Measurements from ENCODE around the gene POM121.
"Not testable (repeated sequence)": the region's sequence is repeated elsewhere in the genome, so short reads cannot be mapped to it uniquely, and the experiment has no call there.

GRCh38 chr7:72966892-72967291, 42.0 kb downstream of the POM121 start:
- TF ChIP-seq, protein P1, sequence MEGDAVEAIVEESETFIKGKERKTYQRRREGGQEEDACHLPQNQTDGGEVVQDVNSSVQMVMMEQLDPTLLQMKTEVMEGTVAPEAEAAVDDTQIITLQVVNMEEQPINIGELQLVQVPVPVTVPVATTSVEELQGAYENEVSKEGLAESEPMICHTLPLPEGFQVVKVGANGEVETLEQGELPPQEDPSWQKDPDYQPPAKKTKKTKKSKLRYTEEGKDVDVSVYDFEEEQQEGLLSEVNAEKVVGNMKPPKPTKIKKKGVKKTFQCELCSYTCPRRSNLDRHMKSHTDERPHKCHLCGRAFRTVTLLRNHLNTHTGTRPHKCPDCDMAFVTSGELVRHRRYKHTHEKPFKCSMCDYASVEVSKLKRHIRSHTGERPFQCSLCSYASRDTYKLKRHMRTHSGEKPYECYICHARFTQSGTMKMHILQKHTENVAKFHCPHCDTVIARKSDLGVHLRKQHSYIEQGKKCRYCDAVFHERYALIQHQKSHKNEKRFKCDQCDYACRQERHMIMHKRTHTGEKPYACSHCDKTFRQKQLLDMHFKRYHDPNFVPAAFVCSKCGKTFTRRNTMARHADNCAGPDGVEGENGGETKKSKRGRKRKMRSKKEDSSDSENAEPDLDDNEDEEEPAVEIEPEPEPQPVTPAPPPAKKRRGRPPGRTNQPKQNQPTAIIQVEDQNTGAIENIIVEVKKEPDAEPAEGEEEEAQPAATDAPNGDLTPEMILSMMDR (IDR thresholded peaks at IDR 0.05) = not testable (repeated sequence)
- not testable (repeated sequence) for TF ChIP-seq POLR2AphosphoS5 (IDR thresholded peaks at IDR 0.05; ENCODE audit: insufficient read depth in 1 of 2, low read depth in 1 of 2); POLR2A (IDR thresholded peaks at IDR 0.05)

Measured in vagina (tissue), 2 donors.